Measurements from ENCODE around the gene DPP6. TPM values are rescaled to one million over a fixed set of nuclear protein-coding genes. Genes with fewer than 3 reads are reported as not detected.

Gene DPP6
- total and polyA plus RNA-seq, 2 of the 8 experiments (the other 6 are each of a cell fraction or from before 2014, with no cell fraction given) = 4.7 to 6.8 TPM

- Histone ChIP-seq H4K5ac (ENCODE audit: insufficient read length, low read depth, low read length) (no peak overlapping the region), H4K91ac (replicated peaks; ENCODE audit: insufficient read length, low read length) (no peak overlapping the region), H3K9ac (replicated peaks in 1 of 4; ENCODE audit: extremely low read depth in 1 of 4, low read depth in 3 of 4, low read length in 3 of 4) (no peak overlapping the region), H3K4me3 (ENCODE audit: extremely low read depth in 1 of 4, insufficient read depth in 2 of 4, low read depth in 3 of 4, low read length in 4 of 4) (no peak overlapping the region), H3K4me1 (replicated peaks in 1 of 4; ENCODE audit: control insufficient read depth in 3 of 4, insufficient read depth in 4 of 4, low read length in 3 of 4) (no peaks in the 10 kb centered on the region), H3K18ac (ENCODE audit: extremely low read depth, low read length) (no peak overlapping the region), H3K79me1 (ENCODE audit: low read depth, low read length) (no peaks in the 10 kb centered on the region), H3K23me2 (ENCODE audit: low read depth, low read length) (no peaks in the 10 kb centered on the region), H2AFZ (ENCODE audit: low read length) (no peak overlapping the region), H3K4me2 (ENCODE audit: insufficient read depth in 1 of 2, low read depth in 2 of 2, low read length in 2 of 2) (no peak overlapping the region), H2BK5ac (ENCODE audit: low read depth, low read length) (no peak overlapping the region), H3K27ac (ENCODE audit: low read depth, low read length) (no peak overlapping the region), H3K27me3 (replicated peaks in 1 of 4; ENCODE audit: control insufficient read depth in 3 of 4, extremely low read depth in 1 of 4, insufficient read depth in 3 of 4, low read length in 3 of 4) (no peaks in the 10 kb centered on the region), H3K14ac (ENCODE audit: insufficient read length) (no peak overlapping the region), H3K79me2 (ENCODE audit: control insufficient read depth in 1 of 2, insufficient read depth in 2 of 2, low read length in 2 of 2) (no peaks in the 10 kb centered on the region), H2BK120ac (replicated peaks; ENCODE audit: low read depth, low read length) (no peak overlapping the region), H2BK15ac (ENCODE audit: low read length) (no peak overlapping the region), H3K4ac (replicated peaks; ENCODE audit: insufficient read length, low read depth, low read length) (no peak overlapping the region), H3K56ac (replicated peaks; ENCODE audit: insufficient read length, low read depth, low read length) (no peak overlapping the region), H3K23ac (ENCODE audit: insufficient read length) (no peak overlapping the region), H2BK12ac (ENCODE audit: low read depth, low read length) (no peak overlapping the region), H4K20me1 (replicated peaks in 1 of 2; ENCODE audit: control insufficient read depth in 1 of 2, insufficient read depth in 2 of 2, low read length in 2 of 2) (no peaks in the 10 kb centered on the region), H2AK5ac (ENCODE audit: low read depth, low read length) (no peak overlapping the region), H4K8ac (ENCODE audit: extremely low read depth, insufficient read depth, low read length) (no peak overlapping the region), H3K36me3 (ENCODE audit: control insufficient read depth in 2 of 4, insufficient read depth in 4 of 4, low read length in 3 of 4) (no peaks in the 10 kb centered on the region), H2BK20ac (ENCODE audit: low read length) (no peak overlapping the region), H3K9me3 (ENCODE audit: insufficient read depth in 2 of 2, low read depth in 1 of 2, low read length in 1 of 2) (no peaks in the 10 kb centered on the region)
- 100% methylated on average over 4 of the region's 4 CpGs; no CpG with 5 or more reads in 1 of the 2 experiments for WGBS, 2 experiments (ENCODE audit: extremely low coverage in 1 of 2, insufficient coverage in 1 of 2, insufficient read length in 1 of 2, insufficient replicate concordance in 2 of 2, low coverage in 1 of 2, low lambda C conversion rate in 2 of 2, missing lambda C conversion rate in 1 of 2)
- ChIA-PET POLR2A (ENCODE audit: partially characterized antibody) (no interaction called here), CTCF (ENCODE audit: partially characterized antibody) (no interaction called here)
- TF ChIP-seq CTBP2 (IDR thresholded peaks at IDR 0.05; ENCODE audit: borderline replicate concordance, insufficient read depth, insufficient read length, low read length) (no peak), SP2 (IDR thresholded peaks at IDR 0.05; ENCODE audit: low read length) (no peak), BRCA1 (IDR thresholded peaks at IDR 0.05; ENCODE audit: low read depth, low read length) (no peak), SRF (IDR thresholded peaks at IDR 0.05; ENCODE audit: low read depth, low read length) (no peak)
- FAIRE-seq (no peak), DNase-seq (ENCODE audit: low read depth in 1 of 2, low spot score in 2 of 2) (no peak)
Measured at GRCh38 chr7:154296443-154296842, 244.2 kb downstream of the DPP6 start.
